OCI-LY1 (cell line): ENCODE measurements around the gene SLC27A3.
A peak's percentile ranks its signal among the peaks of the same experiment; 100 is the strongest.

Experiments
- H2AFZ ChIP-seq: fragments of 200-600 bp; sonication (generic), shearing (Covaris generic); 2 replicates; pipeline ENCODE4 v1.6.0; 2014; ENCODE audit warnings: antibody characterized with exemption, mild to moderate bottlenecking, low read length
- H3F3A ChIP-seq: fragments of 200-600 bp; sonication (generic), shearing (Covaris generic); 2 replicates; pipeline ENCODE4 v1.6.0; 2014; ENCODE audit warnings: mild to moderate bottlenecking, antibody characterized with exemption, low read length, moderate library complexity; ENCODE audit not compliant: insufficient read depth
- H3K27ac ChIP-seq: fragments of 200-600 bp; sonication (generic); 2 replicates; pipeline ENCODE4 v1.5.1; 2014; ENCODE audit warnings: low read length, mixed run types, mild to moderate bottlenecking, low read depth; ENCODE audit not compliant: poor library complexity, severe bottlenecking
- H3K27me3 ChIP-seq: fragments of 200-600 bp; sonication (generic); 2 replicates; pipeline ENCODE4 v1.6.0; 2014; ENCODE audit warnings: antibody characterized with exemption, mild to moderate bottlenecking, low read length, moderate library complexity; ENCODE audit not compliant: insufficient read depth
- H3K36me3 ChIP-seq: fragments of 200-600 bp; sonication (generic); 2 replicates; pipeline ENCODE4 v1.6.1; 2014; ENCODE audit warnings: mild to moderate bottlenecking, antibody characterized with exemption, low read length, moderate library complexity, mixed read lengths; ENCODE audit not compliant: insufficient read depth
- H3K4me1 ChIP-seq: fragments of 200-600 bp; sonication (generic); 2 replicates; pipeline ENCODE4 v1.5.1; 2014; ENCODE audit warnings: mild to moderate bottlenecking, low read length, moderate library complexity; ENCODE audit not compliant: insufficient read depth, severe bottlenecking
- H3K4me2 ChIP-seq: fragments of 200-600 bp; sonication (generic), shearing (Covaris generic); 2 replicates; pipeline ENCODE4 v1.6.1; 2014; ENCODE audit warnings: low read length
- H3K4me3 ChIP-seq: fragments of 200-600 bp; sonication (generic); 2 replicates; pipeline ENCODE4 v1.5.1; 2014; ENCODE audit warnings: low read length, low read depth, mild to moderate bottlenecking, mixed read lengths; ENCODE audit not compliant: poor library complexity, severe bottlenecking
- H3K79me2 ChIP-seq: fragments of 200-600 bp; shearing (Covaris generic); 2 replicates; pipeline ENCODE4 v1.6.1; 2016; ENCODE audit warnings: mixed run types, low read length, mixed read lengths; ENCODE audit not compliant: insufficient read depth
- H3K9ac ChIP-seq: fragments of 200-600 bp; sonication (generic), shearing (Covaris generic); 2 replicates; pipeline ENCODE4 v1.6.1; 2014; ENCODE audit warnings: mild to moderate bottlenecking, low read length, mixed read lengths
- H3K9me2 ChIP-seq: fragments of 200-600 bp; sonication (generic), shearing (Covaris generic); 2 replicates; pipeline ENCODE4 v1.6.1; 2014; ENCODE audit warnings: low read depth, mild to moderate bottlenecking, low read length, mixed read lengths
- H3K9me3 ChIP-seq: fragments of 200-600 bp; shearing (Covaris generic); 2 replicates; pipeline ENCODE4 v1.6.1; 2014; ENCODE audit warnings: low read length, mixed read lengths
- H4K20me1 ChIP-seq: fragments of 200-600 bp; sonication (generic), shearing (Covaris generic); 2 replicates; pipeline ENCODE4 v1.6.0; 2016; ENCODE audit warnings: mild to moderate bottlenecking, low read length; ENCODE audit not compliant: insufficient read depth
- EZH2 ChIP-seq: fragments of 200-600 bp; sonication (generic), shearing (Covaris generic); IDR thresholded peaks from 2 replicates; pipeline ENCODE4 v1.8.0; 2017; ENCODE audit warnings: borderline replicate concordance, mixed run types, mild to moderate bottlenecking, antibody characterized with exemption, low read length, moderate library complexity, mixed read lengths
- TF ChIP-seq, protein P1 (sequence below): fragments of 200-600 bp; sonication (generic), shearing (Covaris generic); IDR thresholded peaks from 2 replicates; pipeline ENCODE4 v1.5.1; 2017; ENCODE audit warnings: mild to moderate bottlenecking, antibody characterized with exemption, low read length, moderate library complexity, mixed read lengths

The SLC27A3 gene

DNA sequence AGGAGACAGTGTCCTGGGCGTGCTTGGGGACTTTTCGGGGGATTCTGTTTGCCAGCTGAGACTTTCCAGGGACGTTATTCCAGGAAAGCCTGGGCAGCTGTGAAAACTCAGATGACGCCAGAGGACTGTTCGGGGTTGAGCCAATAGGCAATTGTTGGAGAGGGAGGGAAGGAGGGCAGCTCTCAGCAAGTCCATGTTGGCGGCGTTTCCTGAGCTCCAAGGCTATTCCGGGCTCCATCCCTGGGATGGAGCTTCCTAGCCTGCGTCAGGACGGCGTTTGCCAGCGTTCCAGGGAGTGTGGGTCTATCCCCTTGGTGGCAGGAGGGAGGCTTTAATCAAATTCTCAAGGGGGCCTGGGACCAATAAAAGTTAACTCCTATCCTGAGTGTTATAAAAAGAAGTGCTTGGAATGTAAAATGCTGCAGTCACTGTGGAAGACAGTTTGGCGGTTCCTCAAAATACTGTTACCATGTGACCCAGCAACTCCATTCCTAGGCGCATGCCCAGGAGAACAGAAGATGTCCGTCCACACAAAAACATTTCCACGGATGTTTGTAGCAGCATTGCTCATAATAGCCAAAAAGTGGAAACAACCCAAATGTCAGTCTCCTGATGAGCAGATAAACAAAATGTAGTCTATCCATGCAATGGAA is 15.2 kb downstream of the SLC27A3 start:
- TF ChIP-seq EZH2 = no peak
- TF ChIP-seq, protein P1, sequence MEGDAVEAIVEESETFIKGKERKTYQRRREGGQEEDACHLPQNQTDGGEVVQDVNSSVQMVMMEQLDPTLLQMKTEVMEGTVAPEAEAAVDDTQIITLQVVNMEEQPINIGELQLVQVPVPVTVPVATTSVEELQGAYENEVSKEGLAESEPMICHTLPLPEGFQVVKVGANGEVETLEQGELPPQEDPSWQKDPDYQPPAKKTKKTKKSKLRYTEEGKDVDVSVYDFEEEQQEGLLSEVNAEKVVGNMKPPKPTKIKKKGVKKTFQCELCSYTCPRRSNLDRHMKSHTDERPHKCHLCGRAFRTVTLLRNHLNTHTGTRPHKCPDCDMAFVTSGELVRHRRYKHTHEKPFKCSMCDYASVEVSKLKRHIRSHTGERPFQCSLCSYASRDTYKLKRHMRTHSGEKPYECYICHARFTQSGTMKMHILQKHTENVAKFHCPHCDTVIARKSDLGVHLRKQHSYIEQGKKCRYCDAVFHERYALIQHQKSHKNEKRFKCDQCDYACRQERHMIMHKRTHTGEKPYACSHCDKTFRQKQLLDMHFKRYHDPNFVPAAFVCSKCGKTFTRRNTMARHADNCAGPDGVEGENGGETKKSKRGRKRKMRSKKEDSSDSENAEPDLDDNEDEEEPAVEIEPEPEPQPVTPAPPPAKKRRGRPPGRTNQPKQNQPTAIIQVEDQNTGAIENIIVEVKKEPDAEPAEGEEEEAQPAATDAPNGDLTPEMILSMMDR = no peak
- Histone ChIP-seq H3K36me3 (no peaks in the 10 kb centered on the region), H2AFZ (no peak overlapping the region), H3F3A (no peaks in the 10 kb centered on the region), H4K20me1 (no peaks in the 10 kb centered on the region), H3K79me2 (no peaks in the 10 kb centered on the region), H3K4me2 (peak overlapping the region; percentile 4), H3K9me3 (0 out of 2 replicates have a peak, but pooled peaks cover 6% of the 10 kb centered on the region), H3K27me3 (no peaks in the 10 kb centered on the region), H3K4me1 (peaks cover 22% of the 10 kb centered on the region), H3K27ac (no peak overlapping the region), H3K9ac (no peak overlapping the region), H3K4me3 (no peak overlapping the region), H3K9me2 (no peaks in the 10 kb centered on the region)

- H3K9ac ChIP-seq = no peak overlapping the region
- no peaks in the 10 kb centered on the region for H3K36me3 ChIP-seq
- H3K4me1 ChIP-seq = peaks cover 22% of the 10 kb centered on the region
- TF ChIP-seq EZH2 = no peak
- H2AFZ ChIP-seq = no peak overlapping the region
- no peaks in the 10 kb centered on the region for H3K27me3 ChIP-seq
- no peaks in the 10 kb centered on the region for H3F3A ChIP-seq
- peak overlapping the region; percentile 4 for H3K4me2 ChIP-seq
- H3K4me3 ChIP-seq = no peak overlapping the region
- H3K9me3 ChIP-seq = 0 out of 2 replicates have a peak, but pooled peaks cover 4% of the 10 kb centered on the region
- no peak overlapping the region for H3K27ac ChIP-seq
- H3K9me2 ChIP-seq = no peaks in the 10 kb centered on the region
- no peaks in the 10 kb centered on the region for H3K79me2 ChIP-seq
- H4K20me1 ChIP-seq = no peaks in the 10 kb centered on the region
Measured at GRCh38 chr1:153790966-153791647, 15.9 kb downstream of the SLC27A3 start.

- Histone ChIP-seq H3F3A (no peaks in the 10 kb centered on the region), H3K27me3 (no peaks in the 10 kb centered on the region), H3K79me2 (no peaks in the 10 kb centered on the region), H3K27ac (no peak overlapping the region), H2AFZ (no peak overlapping the region), H3K36me3 (no peaks in the 10 kb centered on the region), H3K9me3 (no peaks in the 10 kb centered on the region), H4K20me1 (no peaks in the 10 kb centered on the region), H3K9ac (no peak overlapping the region), H3K4me3 (no peak overlapping the region), H3K4me2 (0 out of 2 replicates have a peak overlapping the region, but pooled peaks have one; percentile 4), H3K4me1 (peaks cover 22% of the 10 kb centered on the region), H3K9me2 (no peaks in the 10 kb centered on the region)
- TF ChIP-seq, protein P1 = no peak
- TF ChIP-seq EZH2 = no peak
Measured at GRCh38 chr1:153791648-153792253, 16.5 kb downstream of the SLC27A3 start.
